Measurements from ENCODE around the gene ERP44. TPM values are rescaled to one million over a fixed set of nuclear protein-coding genes. Genes with fewer than 3 reads are reported as not detected.
"Not testable (repeated sequence)": the region's sequence is repeated elsewhere in the genome, so short reads cannot be mapped to it uniquely, and the experiment has no call there.

Gene ERP44
- total RNA-seq, 6 experiments from 2014 or later = 16.8 to 21.4 (median 18.5) TPM

DNA sequence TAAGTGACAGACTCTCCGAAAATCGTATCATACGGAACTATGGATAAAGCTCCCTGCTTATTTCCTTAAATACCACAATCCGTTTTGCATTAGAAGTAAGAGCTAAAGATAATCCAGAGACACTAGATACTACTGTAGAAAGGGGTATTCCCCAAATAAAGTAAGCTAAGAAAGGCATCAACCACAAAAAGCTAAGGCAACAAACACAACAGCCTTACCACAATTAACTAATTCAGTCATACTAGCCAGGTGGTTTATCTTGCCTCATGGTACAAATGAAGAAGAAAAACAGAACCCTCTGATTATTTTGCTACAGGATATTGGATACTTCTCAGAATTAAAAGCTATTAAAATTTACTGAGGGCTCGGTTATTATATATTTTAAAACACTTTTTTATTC lies 14.1 kb downstream of the ERP44 start:
- intact Hi-C loops (cut with DNase I) = no loop called here
- H3K9me3 ChIP-seq = no peaks in the 10 kb centered on the region
- no peak overlapping the region for H3K4me3 ChIP-seq
- no peak for TF ChIP-seq POLR2A (IDR thresholded peaks at IDR 0.05)
- TF ChIP-seq, protein P1, sequence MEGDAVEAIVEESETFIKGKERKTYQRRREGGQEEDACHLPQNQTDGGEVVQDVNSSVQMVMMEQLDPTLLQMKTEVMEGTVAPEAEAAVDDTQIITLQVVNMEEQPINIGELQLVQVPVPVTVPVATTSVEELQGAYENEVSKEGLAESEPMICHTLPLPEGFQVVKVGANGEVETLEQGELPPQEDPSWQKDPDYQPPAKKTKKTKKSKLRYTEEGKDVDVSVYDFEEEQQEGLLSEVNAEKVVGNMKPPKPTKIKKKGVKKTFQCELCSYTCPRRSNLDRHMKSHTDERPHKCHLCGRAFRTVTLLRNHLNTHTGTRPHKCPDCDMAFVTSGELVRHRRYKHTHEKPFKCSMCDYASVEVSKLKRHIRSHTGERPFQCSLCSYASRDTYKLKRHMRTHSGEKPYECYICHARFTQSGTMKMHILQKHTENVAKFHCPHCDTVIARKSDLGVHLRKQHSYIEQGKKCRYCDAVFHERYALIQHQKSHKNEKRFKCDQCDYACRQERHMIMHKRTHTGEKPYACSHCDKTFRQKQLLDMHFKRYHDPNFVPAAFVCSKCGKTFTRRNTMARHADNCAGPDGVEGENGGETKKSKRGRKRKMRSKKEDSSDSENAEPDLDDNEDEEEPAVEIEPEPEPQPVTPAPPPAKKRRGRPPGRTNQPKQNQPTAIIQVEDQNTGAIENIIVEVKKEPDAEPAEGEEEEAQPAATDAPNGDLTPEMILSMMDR (IDR thresholded peaks at IDR 0.05) = no peak
- H3K27me3 ChIP-seq = no peaks in the 10 kb centered on the region
- H3K4me1 ChIP-seq = peaks cover 0 to 5% (median 0%) of the 10 kb centered on the region in 4 donors
- 80% methylated on average over 5 of the region's 5 CpGs for WGBS (ENCODE audit: insufficient coverage, low coverage, low lambda C conversion rate, missing lambda C conversion rate)
- DNase-seq (no peak), ATAC-seq (no peak)
- H3K36me3 ChIP-seq = no peaks in the 10 kb centered on the region
- H3K27ac ChIP-seq = no peak overlapping the region

DNA sequence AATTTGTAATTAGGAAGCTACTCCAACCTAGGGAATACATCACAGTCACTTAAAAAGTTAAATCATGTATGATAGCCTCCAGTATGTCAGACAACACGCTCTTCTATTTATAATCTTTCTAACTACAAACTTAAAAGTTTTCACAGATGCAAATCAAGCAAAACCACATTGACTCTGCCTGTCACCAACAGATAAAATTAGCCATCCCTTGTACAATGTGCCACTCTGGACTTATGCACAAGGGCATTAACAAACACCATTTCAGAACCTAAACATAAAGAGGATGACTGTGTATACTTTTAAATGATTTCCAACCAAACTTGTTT lies 14.7 kb downstream of the ERP44 start:
- no peak for ATAC-seq

DNA sequence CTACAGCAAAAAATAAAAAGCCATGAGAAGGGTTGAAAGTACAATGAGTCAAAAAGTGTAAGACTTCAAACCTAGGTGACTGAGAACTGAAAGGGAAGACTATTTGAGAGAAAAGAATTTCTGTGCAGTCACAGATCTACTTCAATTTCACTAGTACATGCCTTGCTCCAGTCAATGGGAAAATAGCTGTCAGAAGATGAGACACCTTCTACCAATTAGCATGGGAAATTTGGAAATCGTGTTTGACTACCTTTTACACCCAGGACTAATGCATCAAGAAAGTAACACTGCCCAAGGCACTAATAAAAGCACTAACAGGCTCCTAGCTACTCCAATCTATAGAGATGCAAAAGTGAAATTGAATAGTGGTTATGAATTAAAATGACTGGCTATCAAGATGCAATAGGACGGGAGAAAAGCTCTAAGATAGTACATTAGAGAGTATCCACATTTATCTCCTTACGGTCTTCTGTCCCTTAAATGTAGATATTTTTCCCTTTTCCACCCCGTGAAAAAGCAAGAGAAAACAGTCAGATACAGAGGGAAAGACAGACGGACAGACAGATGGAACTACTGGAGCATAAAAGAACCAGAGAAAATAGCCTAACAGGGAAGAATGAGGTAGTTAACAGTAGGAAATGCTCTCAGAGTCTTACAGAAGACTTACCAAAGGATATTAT lies 15.2 kb downstream of the ERP44 start:
- Histone ChIP-seq H3K27ac (no peak overlapping the region), H3K9me3 (no peaks in the 10 kb centered on the region), H3K4me3 (no peak overlapping the region), H3K4me1 (peaks cover 0 to 4% (median 0%) of the 10 kb centered on the region in 4 donors), H3K27me3 (no peaks in the 10 kb centered on the region), H3K36me3 (no peaks in the 10 kb centered on the region)
- DNase-seq = no peak
- ATAC-seq = peak in 1 of 4 donors; percentile 18
- 74% methylated on average over 5 of the region's 5 CpGs for WGBS (ENCODE audit: insufficient coverage, low coverage, low lambda C conversion rate, missing lambda C conversion rate)
- no peak for TF ChIP-seq POLR2A (IDR thresholded peaks at IDR 0.05)
- TF ChIP-seq, protein P1 (IDR thresholded peaks at IDR 0.05) = no peak
- intact Hi-C loops (cut with DNase I) = no loop called here

More for the DNA sequence above, 14.7 kb downstream of the ERP44 start:
- Histone ChIP-seq H3K27ac (no peak overlapping the region), H3K4me1 (peaks cover 0 to 5% (median 0%) of the 10 kb centered on the region in 4 donors), H3K27me3 (no peaks in the 10 kb centered on the region), H3K4me3 (no peak overlapping the region), H3K9me3 (no peaks in the 10 kb centered on the region), H3K36me3 (no peaks in the 10 kb centered on the region)
- TF ChIP-seq, protein P1 (IDR thresholded peaks at IDR 0.05) = no peak
- TF ChIP-seq POLR2A (IDR thresholded peaks at IDR 0.05) = no peak
- no peak for DNase-seq
- intact Hi-C loops (cut with DNase I) = no loop called here
- WGBS (ENCODE audit: insufficient coverage, low coverage, low lambda C conversion rate, missing lambda C conversion rate) = 77% methylated on average over 1 of the region's 1 CpG

DNA sequence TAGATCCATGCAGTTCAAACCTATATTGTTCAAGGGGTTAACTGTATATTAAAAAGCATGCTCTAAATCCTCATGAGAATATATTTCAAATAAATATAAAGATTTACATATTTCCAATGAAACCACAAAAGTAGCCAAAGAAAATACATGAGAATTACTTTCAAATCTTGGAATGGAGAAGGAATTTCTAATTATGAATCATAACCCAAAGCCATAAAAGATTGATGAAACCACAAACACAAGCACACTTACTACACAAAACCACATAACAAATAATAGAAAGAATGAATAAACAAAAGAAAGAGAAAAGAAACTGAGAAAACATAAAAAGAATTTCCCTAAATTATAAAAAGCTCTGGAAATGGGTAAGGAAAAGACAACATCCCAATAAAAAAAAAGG lies 16.0 kb downstream of the ERP44 start:
- Histone ChIP-seq H3K9me3 (no peaks in the 10 kb centered on the region), H3K27me3 (no peaks in the 10 kb centered on the region), H3K36me3 (no peaks in the 10 kb centered on the region), H3K27ac (no peak overlapping the region), H3K4me3 (no peak overlapping the region), H3K4me1 (no peaks in the 10 kb centered on the region)
- DNase-seq (no peak), ATAC-seq (no peak)
- intact Hi-C loops (cut with DNase I) = no loop called here
- TF ChIP-seq, protein P1 (IDR thresholded peaks at IDR 0.05) = no peak
- no peak for TF ChIP-seq POLR2A (IDR thresholded peaks at IDR 0.05)

DNA sequence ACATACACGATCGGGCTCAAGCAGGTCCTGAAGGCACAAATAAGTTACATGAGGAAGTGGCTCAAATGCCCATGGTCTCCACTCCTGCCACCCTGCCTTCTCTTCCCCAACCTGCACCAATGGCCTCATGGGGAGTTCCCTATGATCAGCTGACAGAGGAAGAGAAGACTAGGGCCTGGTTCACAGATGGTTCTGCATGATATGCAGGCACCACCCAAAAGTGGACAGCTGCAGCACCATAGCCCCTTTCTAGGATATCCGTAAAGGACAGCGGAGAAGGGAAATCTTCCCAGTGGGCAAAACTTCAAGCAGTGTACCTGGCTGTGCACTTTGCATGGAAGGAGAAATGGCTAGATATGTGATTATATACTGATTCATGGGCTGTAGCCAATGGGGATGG lies 22.5 kb downstream of the ERP44 start:
- H3K4me1 ChIP-seq; H3K9me3 ChIP-seq; ATAC-seq; DNase-seq; H3K4me3 ChIP-seq; H3K27me3 ChIP-seq; H3K36me3 ChIP-seq; H3K27ac ChIP-seq; intact Hi-C loops (cut with DNase I): not testable (repeated sequence)
- 100% methylated on average over 4 of the region's 4 CpGs for WGBS (ENCODE audit: insufficient coverage, low coverage, low lambda C conversion rate, missing lambda C conversion rate)

Measured in right lobe of liver (tissue), 6 donors.